ENCODE data around the gene PLIN1. TPM values are rescaled to one million over a fixed set of nuclear protein-coding genes. Genes with fewer than 3 reads are reported as not detected.

Gene PLIN1
- total and polyA plus RNA-seq, 2 donors (not counting 3 experiments of a cell fraction or from before 2014, with no cell fraction given) = 0.07 TPM; not detected in 1

DNA sequence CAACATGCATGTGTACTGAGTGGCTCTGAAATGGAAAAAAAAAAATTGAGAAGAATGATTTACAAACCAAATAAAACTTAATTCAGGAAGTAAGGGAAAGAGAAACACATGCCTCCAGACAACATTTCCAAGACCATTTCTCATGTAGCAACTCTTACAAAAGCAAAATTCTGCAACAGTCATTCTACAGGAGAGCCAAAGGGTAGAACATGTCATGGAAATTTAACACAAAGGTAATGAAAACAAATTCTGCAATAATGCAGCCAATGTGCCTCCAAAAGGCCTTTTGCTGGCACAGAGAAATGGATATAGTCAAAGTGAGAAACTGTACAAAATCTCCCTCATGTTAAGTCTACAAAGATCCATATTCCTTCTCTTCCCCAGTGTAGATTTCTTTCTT, 7.4 kb upstream of the PLIN1 start:
- no peaks in the 10 kb centered on the region for H3K9me1 ChIP-seq (replicated peaks; ENCODE audit: control insufficient read depth, extremely low read depth, insufficient read depth, low read length)
- H3K27ac ChIP-seq (ENCODE audit: insufficient read depth, low read depth, low read length) = no peak overlapping the region
- POLR2A ChIA-PET = no interaction called here
- H3K4me2 ChIP-seq (ENCODE audit: insufficient read depth, low read length) = no peak overlapping the region
- BruUV-seq (replicated peaks) = no TSS peak
- H3K36me3 ChIP-seq (ENCODE audit: control insufficient read depth in 2 of 2, extremely low read depth in 1 of 2, insufficient read depth in 2 of 2, low read length in 2 of 2) = peaks cover 0 to 2% of the 10 kb centered on the region in 2 experiments
- H3K4me3 ChIP-seq (replicated peaks in 1 of 3; ENCODE audit: insufficient read depth in 1 of 3, low read depth in 1 of 3, low read length in 3 of 3) = no peak overlapping the region
- dilution Hi-C loops (cut with MboI; ENCODE audit: extremely low pct_ligation_motif_present, low sequenced_read_pairs) = no loop called here
- CTCF ChIA-PET = interaction anchor here (1.0 to 1.2 kb wide), 2 partner anchors 9 to 13 kb away, joined by 3 to 4 read pairs; no protein-coding TSS in a partner anchor
- H3K79me2 ChIP-seq (ENCODE audit: control insufficient read depth, insufficient read depth, low read length) = no peaks in the 10 kb centered on the region
- H3K27me3 ChIP-seq (ENCODE audit: control insufficient read depth in 2 of 2, insufficient read depth in 2 of 2, low read length in 2 of 2) = no peaks in the 10 kb centered on the region
- H3K9ac ChIP-seq (replicated peaks; ENCODE audit: extremely low read depth, insufficient read depth, low read length) = no peak overlapping the region
- intact Hi-C loops (cut with micrococcal nuclease) = no loop called here
- H2AFZ ChIP-seq (ENCODE audit: low read depth, low read length) = no peak overlapping the region
- DNase-seq (ENCODE audit: low read depth, low spot score) (no peak), FAIRE-seq (no peak)
- no peaks in the 10 kb centered on the region for H4K20me1 ChIP-seq (replicated peaks; ENCODE audit: control insufficient read depth, extremely low read depth, insufficient read depth, low read length)
- no peak for TF ChIP-seq MYC (IDR thresholded peaks at IDR 0.05; ENCODE audit: low read depth, low read length)
- TF ChIP-seq GATA2 (IDR thresholded peaks at IDR 0.05; ENCODE audit: insufficient read depth, insufficient read length, low read depth, low read length) = no peak
- TF ChIP-seq, protein P1, sequence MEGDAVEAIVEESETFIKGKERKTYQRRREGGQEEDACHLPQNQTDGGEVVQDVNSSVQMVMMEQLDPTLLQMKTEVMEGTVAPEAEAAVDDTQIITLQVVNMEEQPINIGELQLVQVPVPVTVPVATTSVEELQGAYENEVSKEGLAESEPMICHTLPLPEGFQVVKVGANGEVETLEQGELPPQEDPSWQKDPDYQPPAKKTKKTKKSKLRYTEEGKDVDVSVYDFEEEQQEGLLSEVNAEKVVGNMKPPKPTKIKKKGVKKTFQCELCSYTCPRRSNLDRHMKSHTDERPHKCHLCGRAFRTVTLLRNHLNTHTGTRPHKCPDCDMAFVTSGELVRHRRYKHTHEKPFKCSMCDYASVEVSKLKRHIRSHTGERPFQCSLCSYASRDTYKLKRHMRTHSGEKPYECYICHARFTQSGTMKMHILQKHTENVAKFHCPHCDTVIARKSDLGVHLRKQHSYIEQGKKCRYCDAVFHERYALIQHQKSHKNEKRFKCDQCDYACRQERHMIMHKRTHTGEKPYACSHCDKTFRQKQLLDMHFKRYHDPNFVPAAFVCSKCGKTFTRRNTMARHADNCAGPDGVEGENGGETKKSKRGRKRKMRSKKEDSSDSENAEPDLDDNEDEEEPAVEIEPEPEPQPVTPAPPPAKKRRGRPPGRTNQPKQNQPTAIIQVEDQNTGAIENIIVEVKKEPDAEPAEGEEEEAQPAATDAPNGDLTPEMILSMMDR (IDR thresholded peaks at IDR 0.05; ENCODE audit: extremely low read depth in 1 of 2, insufficient read depth in 1 of 2, low read depth in 1 of 2, low read length in 2 of 2) = no peak
- no peak for TF ChIP-seq EZH2 (IDR thresholded peaks at IDR 0.05; ENCODE audit: borderline replicate concordance, low read depth, low read length, severe bottlenecking)
- no peak for TF ChIP-seq POLR2AphosphoS5 (IDR thresholded peaks at IDR 0.05; ENCODE audit: insufficient read depth, low read depth, low read length)
- no peak for TF ChIP-seq POLR2A (IDR thresholded peaks at IDR 0.05; ENCODE audit: low read depth, low read length)
- no peak for TF ChIP-seq FOS (IDR thresholded peaks at IDR 0.05; ENCODE audit: borderline replicate concordance, insufficient read depth, low read length)
- TF ChIP-seq JUN (IDR thresholded peaks at IDR 0.05; ENCODE audit: borderline replicate concordance, insufficient read depth, insufficient read length, low read depth) = no peak
- TF ChIP-seq, protein P2, sequence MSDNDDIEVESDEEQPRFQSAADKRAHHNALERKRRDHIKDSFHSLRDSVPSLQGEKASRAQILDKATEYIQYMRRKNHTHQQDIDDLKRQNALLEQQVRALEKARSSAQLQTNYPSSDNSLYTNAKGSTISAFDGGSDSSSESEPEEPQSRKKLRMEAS (IDR thresholded peaks at IDR 0.05; ENCODE audit: insufficient read depth, insufficient read length) = no peak
- H3K4me1 ChIP-seq (ENCODE audit: control insufficient read depth, extremely low read depth, insufficient read depth, low read length) = peaks cover 2% of the 10 kb centered on the region
- H3K9me3 ChIP-seq (replicated peaks; ENCODE audit: control insufficient read depth, insufficient read depth, low read length) = no peaks in the 10 kb centered on the region

All from endothelial cell of umbilical vein (primary cell).